SK-N-MC (cell line): ENCODE measurements around the gene HSF2BP.
A peak's percentile ranks its signal among the peaks of the same experiment; 100 is the strongest.

Experiments used
- DNase-seq: peaks from one replicate; pipeline ENCODE4 v3.0.0-alpha.2; 2011; ENCODE audit warnings: low read depth, low spot score
- H3K27ac ChIP-seq: fragments of 200-600 bp; sonication (generic); 2 replicates; pipeline ENCODE4 v1.5.1; 2016; ENCODE audit warnings: mixed run types
- H3K36me3 ChIP-seq: fragments of 200-600 bp; sonication (generic); 2 replicates; pipeline ENCODE4 v1.6.1; 2017; ENCODE audit warnings: antibody characterized with exemption, low read length, mixed read lengths; ENCODE audit not compliant: insufficient read depth
- H3K4me3 ChIP-seq: fragments of 200-600 bp; sonication (generic); 2 replicates; pipeline ENCODE4 v1.5.1; 2016
- H3K9ac ChIP-seq: fragments of 200-600 bp; sonication (generic); 2 replicates; pipeline ENCODE4 v1.8.0; 2017; ENCODE audit warnings: mixed run types, mixed read lengths; ENCODE audit not compliant: insufficient read length
- H3K9me3 ChIP-seq: fragments of 200-600 bp; sonication (generic); 2 replicates; pipeline ENCODE4 v1.6.1; 2017; ENCODE audit warnings: low read depth, mild to moderate bottlenecking, antibody characterized with exemption, low read length, moderate library complexity, mixed read lengths
- EZH2 ChIP-seq: fragments of 200-600 bp; sonication (generic); IDR thresholded peaks from one replicate; pipeline ENCODE4 v1.6.1; 2017; ENCODE audit warnings: antibody characterized with exemption
- FOXP2 ChIP-seq: optimal IDR thresholded peaks from 2 replicates; pipeline ENCODE3; 2011; ENCODE audit warnings: mild to moderate bottlenecking, moderate library complexity; ENCODE audit not compliant: insufficient read depth; ENCODE audit errors: extremely low read length, control extremely low read depth
- POLR2AphosphoS5 ChIP-seq: IDR thresholded peaks from 2 replicates; pipeline ENCODE4 v1.6.1; 2012; ENCODE audit warnings: mild to moderate bottlenecking, low read depth, low read length, borderline replicate concordance

HSF2BP gene

GRCh38 chr21:43591571-43591970, 67.7 kb downstream of the HSF2BP start:
- no peaks in the 10 kb centered on the region for H3K36me3 ChIP-seq
- DNase-seq, result no peak
- H3K9me3 ChIP-seq, result no peaks in the 10 kb centered on the region
- TF ChIP-seq POLR2AphosphoS5, result no peak
- no peak for TF ChIP-seq FOXP2
- TF ChIP-seq EZH2, result no peak
- H3K9ac ChIP-seq, result no peak overlapping the region
- no peak overlapping the region for H3K27ac ChIP-seq
- H3K4me3 ChIP-seq, result no peak overlapping the region

- no peak overlapping the region for H3K9ac ChIP-seq
- H3K36me3 ChIP-seq, result no peaks in the 10 kb centered on the region
- TF ChIP-seq EZH2 (no peak), FOXP2 (no peak), POLR2AphosphoS5 (no peak)
- no peaks in the 10 kb centered on the region for H3K9me3 ChIP-seq
- no peak overlapping the region for H3K27ac ChIP-seq
- H3K4me3 ChIP-seq, result no peak overlapping the region
- DNase-seq, result no peak
Observed at GRCh38 chr21:43590194-43590593, 69.1 kb downstream of the HSF2BP start.

- no peak overlapping the region for H3K9ac ChIP-seq
- no peak overlapping the region for H3K27ac ChIP-seq
- DNase-seq, result no peak
- H3K9me3 ChIP-seq, result no peaks in the 10 kb centered on the region
- TF ChIP-seq POLR2AphosphoS5 (no peak), EZH2 (no peak), FOXP2 (no peak)
- H3K4me3 ChIP-seq, result no peak overlapping the region
- no peaks in the 10 kb centered on the region for H3K36me3 ChIP-seq
Observed at GRCh38 chr21:43588957-43589356, 70.3 kb downstream of the HSF2BP start.

GRCh38 chr21:43585924-43586413, 73.3 kb downstream of the HSF2BP start:
- Histone ChIP-seq H3K9ac (peak overlapping the region; percentile 40), H3K36me3 (no peaks in the 10 kb centered on the region), H3K9me3 (no peaks in the 10 kb centered on the region), H3K4me3 (peak overlapping the region; percentile 52), H3K27ac (0 out of 2 replicates have a peak overlapping the region, but pooled peaks have one; percentile 10)
- peak; percentile 76 for DNase-seq
- TF ChIP-seq FOXP2 (peak; percentile 57), POLR2AphosphoS5 (no peak)

- Histone ChIP-seq H3K4me3 (peak overlapping the region; percentile 52), H3K27ac (no peak overlapping the region), H3K9ac (peak overlapping the region; percentile 40), H3K36me3 (no peaks in the 10 kb centered on the region), H3K9me3 (no peaks in the 10 kb centered on the region)
- no peak for DNase-seq
- TF ChIP-seq EZH2, result no peak
- TF ChIP-seq FOXP2, result no peak
- TF ChIP-seq POLR2AphosphoS5, result no peak
Observed at GRCh38 chr21:43585514-43585913, 73.8 kb downstream of the HSF2BP start.

GRCh38 chr21:43581453-43581852, 77.8 kb downstream of the HSF2BP start:
- Histone ChIP-seq H3K36me3 (no peaks in the 10 kb centered on the region), H3K4me3 (no peak overlapping the region), H3K9me3 (no peaks in the 10 kb centered on the region), H3K27ac (no peak overlapping the region), H3K9ac (no peak overlapping the region)
- DNase-seq, result no peak
- no peak for TF ChIP-seq EZH2
- TF ChIP-seq POLR2AphosphoS5, result no peak
- no peak for TF ChIP-seq FOXP2

- Histone ChIP-seq H3K36me3 (no peaks in the 10 kb centered on the region), H3K27ac (no peak overlapping the region), H3K9me3 (no peaks in the 10 kb centered on the region), H3K4me3 (no peak overlapping the region), H3K9ac (no peak overlapping the region)
- TF ChIP-seq FOXP2 (no peak), EZH2 (no peak), POLR2AphosphoS5 (no peak)
- no peak for DNase-seq
Observed at GRCh38 chr21:43578677-43579303, 80.5 kb downstream of the HSF2BP start.

- Histone ChIP-seq H3K27ac (no peak overlapping the region), H3K4me3 (no peak overlapping the region), H3K9me3 (no peaks in the 10 kb centered on the region), H3K36me3 (no peaks in the 10 kb centered on the region), H3K9ac (no peak overlapping the region)
- TF ChIP-seq FOXP2, result no peak
- no peak for TF ChIP-seq EZH2
- no peak for TF ChIP-seq POLR2AphosphoS5
- no peak for DNase-seq
Observed at GRCh38 chr21:43575473-43575844, 83.8 kb downstream of the HSF2BP start.

- Histone ChIP-seq H3K4me3 (no peak overlapping the region; the same call in 1 of the 2 replicates), H3K9ac (no peak overlapping the region), H3K27ac (no peak overlapping the region), H3K9me3 (no peaks in the 10 kb centered on the region), H3K36me3 (no peaks in the 10 kb centered on the region)
- no peak for DNase-seq
- TF ChIP-seq EZH2 (no peak), FOXP2 (no peak), POLR2AphosphoS5 (no peak)
Observed at GRCh38 chr21:43574741-43575472, 84.4 kb downstream of the HSF2BP start.
